Heart left ventricle (tissue), 16 donors: Measurements from ENCODE around the gene EMILIN3. TPM values are rescaled to one million over a fixed set of nuclear protein-coding genes. Genes with fewer than 3 reads are reported as not detected.
A peak's percentile ranks its signal among the peaks of the same experiment; 100 is the strongest.

Experiments
- ATAC-seq, 4 donors: fragments of 200-7000 bp; cut with Tn5 transposase; one replicate each; pipeline ENCODE4 v1.9.1; 2020 to 2022; ENCODE audit warnings: moderate library complexity in 4 of 4, mild to moderate bottlenecking in 3 of 4, moderate number of reproducible peaks in 1 of 4
- DNase-seq, 5 donors: peaks; one replicate each; pipeline ENCODE4 v3.0.0-alpha.2; 2020
- H3K27ac ChIP-seq, 12 donors: fragments of 200-600 bp; sonication (generic) in 4 of 12; one replicate each; pipeline versions ENCODE4 v1.5.0 to v1.8.0; 2016 to 2022; ENCODE audit warnings: mild to moderate bottlenecking in 2 of 12
- H3K27me3 ChIP-seq, 9 donors: fragments of 200-600 bp; sonication (generic) in 2 of 9; one replicate each; pipeline versions ENCODE4 v1.5.1 to v1.8.0; 2016 to 2022; ENCODE audit warnings: mild to moderate bottlenecking in 3 of 9
- H3K36me3 ChIP-seq, 9 donors: fragments of 200-600 bp; sonication (generic) in 2 of 9; one replicate each; pipeline versions ENCODE4 v1.5.0 to v1.8.0; 2018 to 2022; ENCODE audit warnings: mild to moderate bottlenecking in 2 of 9
- H3K4me1 ChIP-seq, 12 donors: fragments of 200-600 bp; sonication (generic) in 4 of 12; one replicate each; pipeline versions ENCODE4 v1.5.0 to v1.8.0; 2016 to 2022; ENCODE audit warnings: mild to moderate bottlenecking in 3 of 12
- H3K4me3 ChIP-seq, 12 donors: fragments of 200-600 bp; sonication (generic) in 4 of 12; one replicate each; pipeline versions ENCODE4 v1.5.0 to v1.8.0; 2017 to 2022; ENCODE audit warnings: mild to moderate bottlenecking in 9 of 12, moderate library complexity in 4 of 12
- H3K9me3 ChIP-seq, 12 donors: fragments of 200-600 bp; sonication (generic) in 4 of 12; one replicate each; pipeline versions ENCODE4 v1.5.0 to v1.8.0; 2016 to 2022; ENCODE audit warnings: mild to moderate bottlenecking in 1 of 12
- POLR2A ChIP-seq, 2 donors: fragments of 450-650 bp; IDR thresholded peaks; one replicate each; pipeline ENCODE4 v1.6.1; 2017; ENCODE audit warnings: antibody characterized with exemption in 2 of 2, mild to moderate bottlenecking in 2 of 2, moderate library complexity in 2 of 2
- WGBS, 4 donors: extraction: QIAGEN DNeasy Blood & Tissue Kit in 2 of 4; methylation state at CpG; one replicate each; pipeline versions ENCODE4 v1.1.5 to v1.1.7; 2013 to 2018; 5-methylcytosine and 5-hydroxymethylcytosine counted together
- intact Hi-C, 10 donors: fragments of 100-400 bp; cut with DNase I; formaldehyde crosslinking; loops; one replicate each; pipeline versions ENCODE4 v1.11.1 to v1.14.2; 2022
- polyA plus RNA-seq, 2 donors: library from polyadenylated mRNA; stranded (reverse); fragments of 200-250 nt; gene quantifications; one replicate each; pipeline ENCODE4 v1.2.3, GENCODE V29; 2013
- total RNA-seq, 9 donors: library from RNA; depleted of rRNA in 2 of 9; stranded (reverse); fragments of >200 nt in 2 of 9; fragmentation: NEBNext Ultra II Directional in 3 of 9; extraction: Animal tissue kit (Norgen Biotek cat#: 25700) in 3 of 9; gene quantifications; one replicate each; pipeline versions ENCODE4 v1.1.0 to v1.2.4, GENCODE V29; 2016 to 2023
- TF ChIP-seq, protein P1 (sequence below), 12 donors: fragments of 200-600 bp; sonication (generic) in 4 of 12; IDR thresholded peaks; one replicate each; pipeline versions ENCODE4 v1.5.0 to v1.8.0; 2018 to 2022; ENCODE audit warnings: antibody characterized with exemption in 12 of 12, mild to moderate bottlenecking in 5 of 12
- donor health status: ischemic (EF 13 %, LVEDD 7.1; RV severe dilation, severe dysfunction).
- donor health status: healthy with polysubstance abuse.
- donor health status: DM: no; HTN: yes; CAD: no.
- donor health status: DM: no; HTN: no; CAD: no.
- donor health status: ischemic (EF 25% LVEDD 6.9; RV normal size, moderate dysfunction).
- donor health status: ischemic (EF 25% LVEDD 5.7; RV mildly dilated, moderate dysfunction).
- donor health status: healthy.
- donor health status: DM: yes; HTN: yes; CAD: no.
- donor health status: ischemic (EF 35%, LVEDD 5.7; RV mildly dilated, moderate dysfunction).
- donor health status: nonischemic (EF 11% LVEDD 7.7; RV severe dilation, severe dysfunction).
- donor health status: DM: yes; HTN: yes; CAD: no.
- donor health status: PGD.
- donor health status: ischemic (EF 29% LVEDD 5.4; RV normal size, mild dysfunction).
- donor health status: nonischemic (EF 23%, LVEDD 6.1; RV moderate dilation, normal function).

Gene EMILIN3
- total and polyA plus RNA-seq, 11 donors: 0.24 to 9.3 (median 2.2) TPM

DNA sequence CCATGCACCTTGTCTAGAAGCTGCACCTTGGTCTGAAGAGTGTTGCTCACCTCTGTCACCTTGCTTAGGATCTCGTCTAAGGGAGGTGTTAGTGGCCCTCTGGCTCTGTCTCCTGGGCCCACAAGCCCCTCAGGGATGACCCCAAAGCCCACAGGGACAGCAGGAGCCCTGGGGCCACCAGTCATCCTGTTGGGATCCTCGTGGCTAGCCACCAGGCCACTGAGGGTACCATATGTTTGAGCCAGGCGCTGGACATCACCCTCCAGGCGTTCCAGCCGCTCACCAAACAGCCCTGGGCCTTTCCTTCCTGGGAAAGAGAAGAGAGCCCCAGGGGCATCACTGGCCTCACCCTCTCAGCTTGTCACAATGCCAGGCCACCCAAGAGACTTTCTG, 3.9 kb downstream of the EMILIN3 start:
- peaks cover 0 to 28% (median 6%) of the 10 kb centered on the region in 9 donors for H3K27me3 ChIP-seq
- intact Hi-C loops: loop anchor here in 4 of 10 donors (5.0 kb wide), 2 partner anchors 35 to 45 kb away; no protein-coding TSS in a partner anchor
- no peak overlapping the region for H3K4me3 ChIP-seq
- WGBS, 4 donors: 90 to 96% (median 91%) methylated on average over 4 to 5 of the region's 5 CpGs
- DNase-seq: peak in 1 of 5 donors; percentile 39
- H3K36me3 ChIP-seq: peaks cover 0 to 14% (median 2%) of the 10 kb centered on the region in 9 donors
- no peak for ATAC-seq
- no peak for TF ChIP-seq POLR2A (IDR thresholded peaks at IDR 0.05)
- TF ChIP-seq, protein P1, sequence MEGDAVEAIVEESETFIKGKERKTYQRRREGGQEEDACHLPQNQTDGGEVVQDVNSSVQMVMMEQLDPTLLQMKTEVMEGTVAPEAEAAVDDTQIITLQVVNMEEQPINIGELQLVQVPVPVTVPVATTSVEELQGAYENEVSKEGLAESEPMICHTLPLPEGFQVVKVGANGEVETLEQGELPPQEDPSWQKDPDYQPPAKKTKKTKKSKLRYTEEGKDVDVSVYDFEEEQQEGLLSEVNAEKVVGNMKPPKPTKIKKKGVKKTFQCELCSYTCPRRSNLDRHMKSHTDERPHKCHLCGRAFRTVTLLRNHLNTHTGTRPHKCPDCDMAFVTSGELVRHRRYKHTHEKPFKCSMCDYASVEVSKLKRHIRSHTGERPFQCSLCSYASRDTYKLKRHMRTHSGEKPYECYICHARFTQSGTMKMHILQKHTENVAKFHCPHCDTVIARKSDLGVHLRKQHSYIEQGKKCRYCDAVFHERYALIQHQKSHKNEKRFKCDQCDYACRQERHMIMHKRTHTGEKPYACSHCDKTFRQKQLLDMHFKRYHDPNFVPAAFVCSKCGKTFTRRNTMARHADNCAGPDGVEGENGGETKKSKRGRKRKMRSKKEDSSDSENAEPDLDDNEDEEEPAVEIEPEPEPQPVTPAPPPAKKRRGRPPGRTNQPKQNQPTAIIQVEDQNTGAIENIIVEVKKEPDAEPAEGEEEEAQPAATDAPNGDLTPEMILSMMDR (IDR thresholded peaks at IDR 0.05): no peak
- peaks cover 0 to 57% (median 9%) of the 10 kb centered on the region in 12 donors for H3K4me1 ChIP-seq
- no peaks in the 10 kb centered on the region for H3K9me3 ChIP-seq
- H3K27ac ChIP-seq: no peak overlapping the region

DNA sequence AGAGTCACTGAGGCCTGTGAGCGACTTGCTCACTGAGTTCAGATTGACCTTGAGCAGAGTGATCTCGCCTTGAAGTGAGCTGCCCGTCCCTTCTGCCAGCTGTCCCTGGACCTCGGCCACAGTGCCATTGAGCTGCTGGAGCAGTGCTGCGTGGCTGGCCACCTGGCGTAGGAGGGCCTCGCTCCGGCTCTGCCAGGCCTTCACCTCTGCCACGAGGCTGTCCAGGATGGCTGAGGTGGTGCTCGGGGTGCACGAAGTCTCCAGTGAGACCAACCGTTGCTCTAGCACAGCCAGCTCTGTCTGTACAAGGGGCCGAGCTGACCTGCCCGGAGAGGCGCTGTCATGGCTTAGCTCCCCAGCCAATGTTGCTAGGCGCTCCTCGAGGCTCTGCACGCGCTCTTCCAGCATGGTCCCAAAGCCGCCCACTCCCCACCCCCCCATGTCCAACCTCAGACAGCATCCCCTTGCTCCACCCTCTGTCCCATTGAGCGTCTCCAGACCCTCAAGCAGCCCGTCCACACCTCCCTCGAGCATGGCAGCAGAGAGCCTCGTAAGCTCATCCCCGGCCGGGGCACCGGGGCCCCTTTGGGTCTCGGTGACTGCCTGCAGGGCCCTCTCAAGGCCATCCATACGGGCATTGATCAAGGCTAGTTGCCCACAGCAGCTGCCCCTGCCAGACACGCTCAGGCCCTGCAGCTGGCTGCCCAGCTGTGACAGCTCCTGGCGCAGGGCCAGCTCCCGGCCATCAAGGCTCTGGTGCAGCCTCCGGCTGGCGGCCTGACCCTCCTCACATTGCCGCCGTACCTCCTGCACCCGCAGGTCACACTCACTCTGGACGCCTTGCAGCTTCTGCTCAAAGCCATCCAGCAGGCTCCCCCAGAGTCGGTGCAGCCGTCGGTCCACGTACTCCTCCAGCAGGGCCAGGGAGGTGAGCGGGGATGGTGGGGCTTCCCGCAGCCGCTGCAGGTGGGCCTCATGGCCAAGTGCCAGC, 4.6 kb downstream of the EMILIN3 start:
- Histone ChIP-seq H3K27me3 (peaks cover 0 to 21% (median 6%) of the 10 kb centered on the region in 9 donors), H3K36me3 (peaks cover 0 to 20% (median 9%) of the 10 kb centered on the region in 9 donors), H3K4me1 (peaks cover 0 to 55% (median 9%) of the 10 kb centered on the region in 12 donors), H3K4me3 (no peak overlapping the region), H3K9me3 (no peaks in the 10 kb centered on the region), H3K27ac (peak overlapping the region in 4 of 12 donors; percentile 34 to 70 (median 54))
- intact Hi-C loops: loop anchor here in 4 of 10 donors (5.0 kb wide), 2 partner anchors 35 to 45 kb away; no protein-coding TSS in a partner anchor
- TF ChIP-seq, protein P1 (IDR thresholded peaks at IDR 0.05): no peak
- no peak for TF ChIP-seq POLR2A (IDR thresholded peaks at IDR 0.05)
- WGBS, 4 donors: 69 to 77% (median 75%) methylated on average over 26 to 45 of the region's 45 CpGs
- DNase-seq: peak in 2 of 5 donors; percentile 53 to 67
- peak; percentile 20 to 61 (median 32) for ATAC-seq

DNA sequence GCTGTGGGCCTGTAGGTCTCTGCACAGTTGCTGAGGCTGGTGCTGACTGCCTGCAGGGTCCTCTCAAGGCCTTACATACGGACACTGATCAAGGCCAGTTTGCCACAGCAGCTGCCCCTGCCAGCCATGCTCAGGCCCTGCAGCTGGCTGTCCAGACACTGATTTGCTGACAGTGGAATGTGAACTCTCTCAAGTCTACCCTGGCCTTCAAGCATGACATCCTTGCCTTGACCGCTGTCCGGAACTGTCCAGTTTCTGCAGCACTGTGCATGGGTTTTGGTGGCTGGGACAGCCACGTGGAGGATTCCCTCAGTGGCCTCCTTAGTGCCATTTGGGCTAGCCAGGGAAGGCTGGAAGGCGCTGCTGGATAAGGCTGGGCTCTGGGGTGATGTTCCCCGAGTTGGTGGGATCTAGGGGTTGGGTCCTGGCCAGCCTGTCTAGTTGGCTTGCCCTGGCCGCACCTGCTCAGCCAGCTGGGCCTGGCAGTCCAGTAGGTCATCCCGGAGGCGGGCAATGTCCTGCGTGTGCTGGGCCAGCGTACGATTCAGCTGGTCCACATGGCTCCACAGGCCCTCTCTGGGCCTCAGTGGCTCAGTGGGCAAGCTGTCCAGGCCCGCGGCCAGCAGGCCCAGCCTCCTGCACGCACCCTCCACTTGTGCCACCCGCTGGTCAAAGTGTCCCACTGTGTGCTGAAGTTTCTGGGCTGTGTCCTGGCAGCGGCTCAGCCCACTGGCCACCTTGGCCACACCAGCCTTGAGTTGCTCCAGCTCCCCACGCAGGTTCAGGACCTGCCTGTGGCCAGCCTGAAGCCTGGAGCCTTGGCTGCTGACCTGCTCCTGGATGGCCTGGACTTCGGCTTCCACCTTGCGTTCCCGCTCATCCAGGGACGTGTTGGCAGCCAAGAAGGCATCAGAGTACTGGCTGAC, 5.5 kb downstream of the EMILIN3 start:
- TF ChIP-seq, protein P1 (IDR thresholded peaks at IDR 0.05): no peak
- TF ChIP-seq POLR2A (IDR thresholded peaks at IDR 0.05): no peak
- intact Hi-C loops: loop anchor here in 4 of 10 donors (5.0 kb wide), 2 partner anchors 36 to 46 kb away; no protein-coding TSS in a partner anchor

More for the DNA sequence above, 5.5 kb downstream of the EMILIN3 start:
- peak overlapping the region in 4 of 12 donors; percentile 34 to 70 (median 54) for H3K27ac ChIP-seq
- 85 to 92% (median 89%) methylated on average over 8 to 22 of the region's 22 CpGs for WGBS, 4 donors
- DNase-seq: peak in 2 of 5 donors; percentile 6 to 35
- peaks cover 0 to 29% (median 19%) of the 10 kb centered on the region in 9 donors for H3K36me3 ChIP-seq
- peak in 2 of 4 donors; percentile 0 to 8 for ATAC-seq
- H3K9me3 ChIP-seq: no peaks in the 10 kb centered on the region
- H3K4me3 ChIP-seq: no peak overlapping the region
- peaks cover 0 to 47% (median 9%) of the 10 kb centered on the region in 12 donors for H3K4me1 ChIP-seq
- H3K27me3 ChIP-seq: peaks cover 0 to 13% (median 6%) of the 10 kb centered on the region in 9 donors
